Measurements from ENCODE around the gene HADHA. TPM values are rescaled to one million over a fixed set of nuclear protein-coding genes. Genes with fewer than 3 reads are reported as not detected.

HADHA gene
- total and polyA plus RNA-seq, 2 donors (not counting 1 experiment from before 2014, with no cell fraction given): 155 to 162 TPM

GRCh38 chr2:26229595-26229994, 14.8 kb downstream of the HADHA start:
- H3K36me3 ChIP-seq (ENCODE audit: control insufficient read depth, insufficient read depth, low read length): peaks cover 8% of the 10 kb centered on the region

DNA sequence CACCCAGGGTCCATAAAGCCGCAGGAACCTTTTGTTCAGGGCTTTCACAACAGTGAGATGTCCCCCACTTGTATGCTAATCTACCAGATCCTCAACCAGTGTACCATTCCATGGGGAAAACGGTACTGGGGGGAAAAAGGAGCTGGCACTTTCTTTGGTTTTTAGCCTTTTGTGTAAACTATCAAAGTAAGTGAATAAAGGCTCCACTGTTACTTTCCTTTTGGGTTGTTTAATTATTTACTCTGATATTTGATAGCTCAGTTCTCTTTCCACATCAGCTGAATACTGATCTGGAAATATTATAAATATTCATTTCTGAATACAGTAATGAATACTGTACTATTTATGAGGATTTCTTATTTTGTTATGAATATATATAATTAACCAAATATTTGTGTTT, 20.3 kb downstream of the HADHA start:
- H3K36me3 ChIP-seq (ENCODE audit: control insufficient read depth, insufficient read depth, low read length): no peaks in the 10 kb centered on the region

More at GRCh38 chr2:26229595-26229994, 14.8 kb downstream of the HADHA start:
- H3K27me3 ChIP-seq (ENCODE audit: control insufficient read depth, insufficient read depth, low read length): no peaks in the 10 kb centered on the region
- H3K27ac ChIP-seq (ENCODE audit: insufficient read depth, low read length): no peak overlapping the region
- H3K79me2 ChIP-seq (ENCODE audit: control insufficient read depth, insufficient read depth, low read length): no peaks in the 10 kb centered on the region
- no peak overlapping the region for H3K4me3 ChIP-seq (replicated peaks in 1 of 4; ENCODE audit: control extremely low read depth in 1 of 4, insufficient read depth in 1 of 4, low read depth in 3 of 4, low read length in 4 of 4)
- DNase-seq (ENCODE audit: low read depth in 2 of 2): no peak
- no peak overlapping the region for H3K9ac ChIP-seq (ENCODE audit: insufficient read depth, low read length)
- H4K20me1 ChIP-seq (ENCODE audit: control insufficient read depth, extremely low read depth, insufficient read depth, low read length): peaks cover 2% of the 10 kb centered on the region
- no peaks in the 10 kb centered on the region for H3K9me3 ChIP-seq (ENCODE audit: control insufficient read depth, insufficient read depth, low read depth, low read length)
- H3K4me2 ChIP-seq (ENCODE audit: extremely low read depth, insufficient read depth, low read length): no peak overlapping the region
- no peak overlapping the region for H2AFZ ChIP-seq (ENCODE audit: low read length)
- no peak for TF ChIP-seq EZH2 (IDR thresholded peaks at IDR 0.05; ENCODE audit: low read length, missing control alignments)
- TF ChIP-seq, protein P1, sequence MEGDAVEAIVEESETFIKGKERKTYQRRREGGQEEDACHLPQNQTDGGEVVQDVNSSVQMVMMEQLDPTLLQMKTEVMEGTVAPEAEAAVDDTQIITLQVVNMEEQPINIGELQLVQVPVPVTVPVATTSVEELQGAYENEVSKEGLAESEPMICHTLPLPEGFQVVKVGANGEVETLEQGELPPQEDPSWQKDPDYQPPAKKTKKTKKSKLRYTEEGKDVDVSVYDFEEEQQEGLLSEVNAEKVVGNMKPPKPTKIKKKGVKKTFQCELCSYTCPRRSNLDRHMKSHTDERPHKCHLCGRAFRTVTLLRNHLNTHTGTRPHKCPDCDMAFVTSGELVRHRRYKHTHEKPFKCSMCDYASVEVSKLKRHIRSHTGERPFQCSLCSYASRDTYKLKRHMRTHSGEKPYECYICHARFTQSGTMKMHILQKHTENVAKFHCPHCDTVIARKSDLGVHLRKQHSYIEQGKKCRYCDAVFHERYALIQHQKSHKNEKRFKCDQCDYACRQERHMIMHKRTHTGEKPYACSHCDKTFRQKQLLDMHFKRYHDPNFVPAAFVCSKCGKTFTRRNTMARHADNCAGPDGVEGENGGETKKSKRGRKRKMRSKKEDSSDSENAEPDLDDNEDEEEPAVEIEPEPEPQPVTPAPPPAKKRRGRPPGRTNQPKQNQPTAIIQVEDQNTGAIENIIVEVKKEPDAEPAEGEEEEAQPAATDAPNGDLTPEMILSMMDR (conservative IDR thresholded peaks at IDR 0.05 in 1 of 2, IDR thresholded peaks at IDR 0.05 in 1 of 2; ENCODE audit: low read depth in 1 of 2, low read length in 2 of 2): no peak
- H3K4me1 ChIP-seq (ENCODE audit: control insufficient read depth, extremely low read depth, insufficient read depth, low read length): no peaks in the 10 kb centered on the region

DNA sequence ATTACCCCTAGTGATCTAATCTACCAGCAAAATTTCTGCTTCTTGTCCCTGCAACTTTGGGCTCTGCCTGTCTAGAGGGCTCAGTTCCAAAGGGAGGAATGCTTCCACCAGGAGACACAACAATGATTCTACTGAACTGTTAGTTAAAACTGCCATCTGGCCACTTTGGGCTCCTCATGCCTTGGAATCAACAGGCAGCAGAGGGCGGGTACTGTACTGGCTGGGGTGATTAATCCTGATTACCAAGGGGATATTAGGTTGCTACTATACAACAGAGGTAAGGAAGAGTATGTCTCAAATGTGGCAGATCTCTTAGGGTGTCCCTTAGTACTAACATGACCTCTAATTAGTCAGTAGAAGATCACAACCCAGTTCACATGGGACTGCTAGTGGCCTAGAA, 21.4 kb downstream of the HADHA start:
- Histone ChIP-seq H3K4me1 (ENCODE audit: control insufficient read depth, extremely low read depth, insufficient read depth, low read length) (no peaks in the 10 kb centered on the region), H3K79me2 (ENCODE audit: control insufficient read depth, insufficient read depth, low read length) (no peaks in the 10 kb centered on the region), H4K20me1 (ENCODE audit: control insufficient read depth, extremely low read depth, insufficient read depth, low read length) (peaks cover 2% of the 10 kb centered on the region), H3K27ac (ENCODE audit: insufficient read depth, low read length) (no peak overlapping the region), H3K4me2 (ENCODE audit: extremely low read depth, insufficient read depth, low read length) (no peak overlapping the region), H2AFZ (ENCODE audit: low read length) (no peak overlapping the region), H3K4me3 (replicated peaks in 1 of 4; ENCODE audit: control extremely low read depth in 1 of 4, insufficient read depth in 1 of 4, low read depth in 3 of 4, low read length in 4 of 4) (no peak overlapping the region), H3K36me3 (ENCODE audit: control insufficient read depth, insufficient read depth, low read length) (no peaks in the 10 kb centered on the region), H3K9me3 (ENCODE audit: control insufficient read depth, insufficient read depth, low read depth, low read length) (no peaks in the 10 kb centered on the region), H3K9ac (ENCODE audit: insufficient read depth, low read length) (no peak overlapping the region), H3K27me3 (ENCODE audit: control insufficient read depth, insufficient read depth, low read length) (no peaks in the 10 kb centered on the region)
- no peak for TF ChIP-seq EZH2 (IDR thresholded peaks at IDR 0.05; ENCODE audit: low read length, missing control alignments)
- TF ChIP-seq, protein P1 (conservative IDR thresholded peaks at IDR 0.05 in 1 of 2, IDR thresholded peaks at IDR 0.05 in 1 of 2; ENCODE audit: low read depth in 1 of 2, low read length in 2 of 2): no peak
- no peak for DNase-seq (ENCODE audit: low read depth in 2 of 2)

More for the DNA sequence above, 20.3 kb downstream of the HADHA start:
- Histone ChIP-seq H3K27ac (ENCODE audit: insufficient read depth, low read length) (no peak overlapping the region), H3K27me3 (ENCODE audit: control insufficient read depth, insufficient read depth, low read length) (no peaks in the 10 kb centered on the region), H2AFZ (ENCODE audit: low read length) (no peak overlapping the region), H3K79me2 (ENCODE audit: control insufficient read depth, insufficient read depth, low read length) (no peaks in the 10 kb centered on the region), H3K4me2 (ENCODE audit: extremely low read depth, insufficient read depth, low read length) (no peak overlapping the region), H3K4me1 (ENCODE audit: control insufficient read depth, extremely low read depth, insufficient read depth, low read length) (no peaks in the 10 kb centered on the region), H3K9ac (ENCODE audit: insufficient read depth, low read length) (no peak overlapping the region), H3K4me3 (replicated peaks in 1 of 4; ENCODE audit: control extremely low read depth in 1 of 4, insufficient read depth in 1 of 4, low read depth in 3 of 4, low read length in 4 of 4) (no peak overlapping the region), H4K20me1 (ENCODE audit: control insufficient read depth, extremely low read depth, insufficient read depth, low read length) (peaks cover 2% of the 10 kb centered on the region), H3K9me3 (ENCODE audit: control insufficient read depth, insufficient read depth, low read depth, low read length) (no peaks in the 10 kb centered on the region)
- DNase-seq (ENCODE audit: low read depth in 2 of 2): no peak
- TF ChIP-seq, protein P1 (conservative IDR thresholded peaks at IDR 0.05 in 1 of 2, IDR thresholded peaks at IDR 0.05 in 1 of 2; ENCODE audit: low read depth in 1 of 2, low read length in 2 of 2): no peak
- TF ChIP-seq EZH2 (IDR thresholded peaks at IDR 0.05; ENCODE audit: low read length, missing control alignments): no peak
